Activated CD8-positive, alpha-beta memory T cell treated with anti-CD3 and anti-CD28 coated beads for 24 hours (primary cell): ENCODE results near the gene ALDH1L1.

ENCODE experiments used
- DNase-seq: peaks from one replicate; pipeline ENCODE4 v3.0.0-alpha.2; 2020

Gene ALDH1L1

GRCh38 chr3:126191246-126191645, 10.9 kb upstream of the ALDH1L1 start:
- no peak for DNase-seq

- no peak for DNase-seq
These were observed 7.5 kb upstream of the ALDH1L1 start for GRCh38 chr3:126187920-126188319.

- DNase-seq: no peak
These were observed 6.4 kb upstream of the ALDH1L1 start for GRCh38 chr3:126186749-126187148.

GRCh38 chr3:126186271-126186670, 5.9 kb upstream of the ALDH1L1 start:
- DNase-seq: no peak

GRCh38 chr3:126184465-126185000, 4.1 kb upstream of the ALDH1L1 start:
- DNase-seq: no peak

- no peak for DNase-seq
These were observed 976 bp upstream of the ALDH1L1 start for GRCh38 chr3:126181398-126181725.

- DNase-seq: no peak
These were observed 435 bp downstream of the ALDH1L1 start for GRCh38 chr3:126179825-126180476.

GRCh38 chr3:126170073-126170777, 10.2 kb downstream of the ALDH1L1 start:
- DNase-seq: no peak

GRCh38 chr3:126167566-126167965, 12.8 kb downstream of the ALDH1L1 start:
- no peak for DNase-seq

GRCh38 chr3:126166009-126166408, 14.4 kb downstream of the ALDH1L1 start:
- DNase-seq: no peak

GRCh38 chr3:126161309-126161708, 19.1 kb downstream of the ALDH1L1 start:
- DNase-seq: no peak

GRCh38 chr3:126160243-126161210, 19.9 kb downstream of the ALDH1L1 start:
- DNase-seq: no peak

- no peak for DNase-seq
These were observed 20.9 kb downstream of the ALDH1L1 start for GRCh38 chr3:126159476-126159875.

- DNase-seq: no peak
These were observed 21.4 kb downstream of the ALDH1L1 start for GRCh38 chr3:126158912-126159454.

- peak; percentile 43 for DNase-seq
These were observed 22.1 kb downstream of the ALDH1L1 start for GRCh38 chr3:126158016-126158911.

- no peak for DNase-seq
These were observed 23.2 kb downstream of the ALDH1L1 start for GRCh38 chr3:126157083-126157768.

- DNase-seq: peak; percentile 42
These were observed 23.9 kb downstream of the ALDH1L1 start for GRCh38 chr3:126156468-126156867.

GRCh38 chr3:126155819-126156218, 24.6 kb downstream of the ALDH1L1 start:
- no peak for DNase-seq

- no peak for DNase-seq
These were observed 25.1 kb downstream of the ALDH1L1 start for GRCh38 chr3:126155280-126155640.

- DNase-seq: peak; percentile 37
These were observed 25.8 kb downstream of the ALDH1L1 start for GRCh38 chr3:126154391-126155279.
